Nephron (organoid): ENCODE data around the gene LRP11.

Experiments used
- H3K27ac Mint-ChIP-seq, 3 experiments: 2 replicates each; pipeline ENCODE4 v1.8.0; 2020; ENCODE audit warnings: mixed read lengths in 3 of 3, mild to moderate bottlenecking in 2 of 3, moderate library complexity in 1 of 3
- H3K27me3 Mint-ChIP-seq: 2 replicates; pipeline ENCODE4 v1.8.0; 2021; ENCODE audit warnings: low read depth, mild to moderate bottlenecking, moderate library complexity, mixed read lengths
- H3K36me3 Mint-ChIP-seq: 2 replicates; pipeline ENCODE4 v1.8.0; 2020; ENCODE audit warnings: low read depth, mixed read lengths
- H3K4me1 Mint-ChIP-seq: 2 replicates; pipeline ENCODE4 v1.8.0; 2020; ENCODE audit warnings: mixed read lengths
- H3K4me3 Mint-ChIP-seq, 3 experiments: 2 replicates each; pipeline ENCODE4 v1.8.0; 2020; ENCODE audit warnings: mild to moderate bottlenecking in 3 of 3, mixed read lengths in 3 of 3, moderate library complexity in 2 of 3
- H3K9me3 Mint-ChIP-seq: 2 replicates; pipeline ENCODE4 v1.8.0; 2020; ENCODE audit warnings: mixed read lengths
- CTCF ChIP-seq, 3 experiments: fragments of 200-600 bp; sonication (generic); IDR thresholded peaks; one replicate each; pipeline ENCODE4 v1.5.0; 2021; ENCODE audit warnings: antibody characterized with exemption in 3 of 3; ENCODE audit not compliant: unreplicated experiment in 3 of 3

LRP11 gene

GRCh38 chr6:149861603-149862423, 2.3 kb downstream of the LRP11 start:
- Mint-ChIP-seq H3K27me3 (peaks cover 23% of the 10 kb centered on the region), H3K9me3 (no peaks in the 10 kb centered on the region), H3K4me1 (peaks cover 28% of the 10 kb centered on the region), H3K36me3 (no peaks in the 10 kb centered on the region), H3K4me3 (peak overlapping the region; percentile 69 to 75 (median 69)), H3K27ac (no peak overlapping the region)
- TF ChIP-seq CTCF (IDR thresholded peaks at IDR 0.05; ENCODE audit: unreplicated experiment in 3 of 3), result no peak

- H3K4me1 Mint-ChIP-seq, result peaks cover 36% of the 10 kb centered on the region
- TF ChIP-seq CTCF (IDR thresholded peaks at IDR 0.05; ENCODE audit: unreplicated experiment in 3 of 3), result no peak
- H3K4me3 Mint-ChIP-seq, result peak overlapping the region; percentile 42 to 75 (median 49)
- no peaks in the 10 kb centered on the region for H3K9me3 Mint-ChIP-seq
- H3K27me3 Mint-ChIP-seq, result peaks cover 17% of the 10 kb centered on the region
- peak overlapping the region in 1 of 3 experiments; percentile 76 for H3K27ac Mint-ChIP-seq
- H3K36me3 Mint-ChIP-seq, result no peaks in the 10 kb centered on the region
Measured at GRCh38 chr6:149860834-149861602, 3.1 kb downstream of the LRP11 start.

GRCh38 chr6:149860513-149860833, 3.7 kb downstream of the LRP11 start:
- peaks cover 41% of the 10 kb centered on the region for H3K4me1 Mint-ChIP-seq
- H3K27me3 Mint-ChIP-seq, result peaks cover 17% of the 10 kb centered on the region
- H3K9me3 Mint-ChIP-seq, result no peaks in the 10 kb centered on the region
- TF ChIP-seq CTCF (IDR thresholded peaks at IDR 0.05; ENCODE audit: unreplicated experiment in 3 of 3), result no peak
- H3K27ac Mint-ChIP-seq, result peak overlapping the region in 1 of 3 experiments; percentile 76
- no peaks in the 10 kb centered on the region for H3K36me3 Mint-ChIP-seq
- H3K4me3 Mint-ChIP-seq, result peak overlapping the region; percentile 42 to 75 (median 49)

- no peak for TF ChIP-seq CTCF (IDR thresholded peaks at IDR 0.05; ENCODE audit: unreplicated experiment in 3 of 3)
- H3K27ac Mint-ChIP-seq, result no peak overlapping the region
- H3K4me1 Mint-ChIP-seq, result peaks cover 47% of the 10 kb centered on the region
- no peaks in the 10 kb centered on the region for H3K36me3 Mint-ChIP-seq
- H3K27me3 Mint-ChIP-seq, result peaks cover 17% of the 10 kb centered on the region
- H3K4me3 Mint-ChIP-seq, result peak overlapping the region; percentile 32 to 59 (median 57)
- no peaks in the 10 kb centered on the region for H3K9me3 Mint-ChIP-seq
Measured at GRCh38 chr6:149859938-149860337, 4.2 kb downstream of the LRP11 start.

GRCh38 chr6:149859368-149859767, 4.8 kb downstream of the LRP11 start:
- Mint-ChIP-seq H3K4me3 (no peak overlapping the region), H3K9me3 (no peaks in the 10 kb centered on the region), H3K27me3 (peaks cover 17% of the 10 kb centered on the region), H3K27ac (no peak overlapping the region), H3K36me3 (no peaks in the 10 kb centered on the region), H3K4me1 (peaks cover 49% of the 10 kb centered on the region)
- TF ChIP-seq CTCF (IDR thresholded peaks at IDR 0.05; ENCODE audit: unreplicated experiment in 3 of 3), result no peak
